CD4-positive, alpha-beta T cell treated with Interleukin-4 for 1 hour (primary cell): ENCODE results near the gene KANK4.
"Not testable (repeated sequence)": the region's sequence is repeated elsewhere in the genome, so short reads cannot be mapped to it uniquely, and the experiment has no call there.

Experiments
- DNase-seq, 2 donors: peaks; one replicate each; pipeline ENCODE4 v3.0.0-alpha.2; 2020 to 2022

KANK4 gene

GRCh38 chr1:62269851-62270495 is 49.3 kb downstream of the KANK4 start:
- DNase-seq, result no peak

GRCh38 chr1:62269439-62269838 is 49.8 kb downstream of the KANK4 start:
- no peak for DNase-seq

GRCh38 chr1:62268315-62268714 is 50.9 kb downstream of the KANK4 start:
- no peak for DNase-seq

- no peak for DNase-seq
These were observed 53.0 kb downstream of the KANK4 start for GRCh38 chr1:62265956-62266935.

- DNase-seq, result no peak
These were observed 55.4 kb downstream of the KANK4 start for GRCh38 chr1:62263814-62264353.

GRCh38 chr1:62263006-62263813 is 56.0 kb downstream of the KANK4 start:
- no peak for DNase-seq

GRCh38 chr1:62260688-62261087 is 58.5 kb downstream of the KANK4 start:
- no peak for DNase-seq

- no peak for DNase-seq
These were observed 59.7 kb downstream of the KANK4 start for GRCh38 chr1:62259551-62259950.

- no peak for DNase-seq
These were observed 69.0 kb downstream of the KANK4 start for GRCh38 chr1:62250126-62250726.

- no peak for DNase-seq
These were observed 71.7 kb downstream of the KANK4 start for GRCh38 chr1:62247391-62248168.

- DNase-seq, result no peak
These were observed 74.0 kb downstream of the KANK4 start for GRCh38 chr1:62245201-62245600.

GRCh38 chr1:62244380-62244779 is 74.9 kb downstream of the KANK4 start:
- DNase-seq, result not testable (repeated sequence)

GRCh38 chr1:62241371-62242131 is 77.7 kb downstream of the KANK4 start:
- no peak for DNase-seq

GRCh38 chr1:62240651-62241370 is 78.4 kb downstream of the KANK4 start:
- no peak for DNase-seq

- DNase-seq, result not testable (repeated sequence)
These were observed 79.4 kb downstream of the KANK4 start for GRCh38 chr1:62239652-62240403.

GRCh38 chr1:62238507-62238906 is 80.7 kb downstream of the KANK4 start:
- DNase-seq, result no peak

GRCh38 chr1:62237950-62238374 is 81.3 kb downstream of the KANK4 start:
- DNase-seq, result no peak

GRCh38 chr1:62237361-62237760 is 81.9 kb downstream of the KANK4 start:
- DNase-seq, result no peak

- no peak for DNase-seq
These were observed 83.7 kb downstream of the KANK4 start for GRCh38 chr1:62235576-62235975.
